Choroid plexus epithelial cell (primary cell): Measurements from ENCODE around the gene SIX1.

ENCODE experiments used
- DNase-seq: peaks from one replicate; pipeline ENCODE4 v3.0.0-alpha.2; 2010; ENCODE audit warnings: low read depth
- H3K4me3 ChIP-seq: 2 replicates; pipeline ENCODE4 v1.5.1; 2011; ENCODE audit warnings: low read depth, mild to moderate bottlenecking, control low read depth, low read length, moderate library complexity
- CTCF ChIP-seq: conservative IDR thresholded peaks from 2 replicates; pipeline ENCODE4 v1.5.1; 2011; ENCODE audit warnings: low read depth, mild to moderate bottlenecking, control low read depth, inconsistent platforms, low read length, moderate library complexity

Gene SIX1

GRCh38 chr14:60680511-60680910, 31.2 kb upstream of the SIX1 start:
- no peak for TF ChIP-seq CTCF
- no peak for DNase-seq
- H3K4me3 ChIP-seq: no peak overlapping the region

GRCh38 chr14:60679566-60680258, 30.4 kb upstream of the SIX1 start:
- no peak for DNase-seq
- no peak overlapping the region for H3K4me3 ChIP-seq
- TF ChIP-seq CTCF: no peak

- TF ChIP-seq CTCF: no peak
- DNase-seq: no peak
- H3K4me3 ChIP-seq: no peak overlapping the region
Measured at GRCh38 chr14:60677701-60678100, 28.4 kb upstream of the SIX1 start.

- TF ChIP-seq CTCF: no peak
- no peak overlapping the region for H3K4me3 ChIP-seq
- DNase-seq: peak; percentile 94
Measured at GRCh38 chr14:60670989-60671388, 21.7 kb upstream of the SIX1 start.

- no peak overlapping the region for H3K4me3 ChIP-seq
- no peak for TF ChIP-seq CTCF
- DNase-seq: no peak
Measured at GRCh38 chr14:60668431-60669112, 19.3 kb upstream of the SIX1 start.

GRCh38 chr14:60665177-60665550, 15.9 kb upstream of the SIX1 start:
- no peak overlapping the region for H3K4me3 ChIP-seq
- no peak for DNase-seq
- no peak for TF ChIP-seq CTCF

GRCh38 chr14:60662982-60663381, 13.7 kb upstream of the SIX1 start:
- no peak for DNase-seq
- TF ChIP-seq CTCF: no peak
- no peak overlapping the region for H3K4me3 ChIP-seq
